ENCODE results near the gene JAML. TPM values are rescaled to one million over a fixed set of nuclear protein-coding genes. Genes with fewer than 3 reads are reported as not detected.
"Not testable (repeated sequence)": the region's sequence is repeated elsewhere in the genome, so short reads cannot be mapped to it uniquely, and the experiment has no call there.

Gene JAML
- total RNA-seq, 2 donors from 2014 or later = 1.4 to 8.5 TPM

- DNase-seq (ENCODE audit: low spot score) (no peak), ATAC-seq (no peak)
- Mint-ChIP-seq H3K4me1 (ENCODE audit: low read depth in 2 of 2) (no peaks in the 10 kb centered on the region), H3K4me3 (no peak overlapping the region), H3K27ac (no peak overlapping the region), H3K36me3 (no peaks in the 10 kb centered on the region), H3K9me3 (peaks cover 4% of the 10 kb centered on the region), H3K27me3 (peaks cover 18 to 30% of the 10 kb centered on the region in 2 donors)
Measured at GRCh38 chr11:118186346-118187107, 38.3 kb downstream of the JAML start.

DNA sequence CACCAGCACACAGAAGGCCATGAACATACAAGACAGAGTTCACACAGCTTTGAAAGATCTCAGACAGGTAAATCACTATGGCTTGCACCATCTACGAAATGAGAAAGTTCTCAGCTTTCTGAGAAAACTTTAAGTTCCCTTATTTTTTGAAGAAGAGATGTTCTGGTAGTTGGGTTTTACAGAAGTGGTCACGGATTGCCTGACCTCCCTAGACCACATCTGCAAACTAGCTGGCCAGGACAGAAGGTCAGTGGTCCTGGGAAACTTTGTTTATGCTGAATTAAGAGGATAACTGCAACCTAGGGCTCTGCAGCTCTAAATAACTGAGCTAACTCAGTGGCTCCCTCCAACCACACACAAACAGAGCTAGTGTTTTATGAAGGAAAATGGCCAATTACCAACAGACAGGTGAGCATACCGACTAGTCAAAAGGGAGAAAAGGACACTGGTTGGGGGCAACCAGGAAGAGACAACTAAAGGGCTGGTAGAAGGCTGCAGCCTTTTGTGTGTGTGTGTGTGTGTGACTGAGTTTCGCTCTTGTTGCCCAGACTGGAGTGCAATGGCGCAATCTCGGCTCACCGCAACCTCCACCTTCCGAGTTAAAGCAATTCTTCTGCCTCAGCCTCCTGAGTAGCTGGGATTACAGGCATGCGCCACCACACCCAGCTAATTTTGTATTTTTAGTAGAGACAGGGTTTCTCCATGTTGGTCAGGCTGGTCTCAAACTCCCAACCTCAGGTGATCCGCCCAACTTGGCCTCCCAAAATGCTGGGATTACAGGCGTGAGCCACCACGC, 39.8 kb downstream of the JAML start:
- H3K27ac Mint-ChIP-seq = no peak overlapping the region
- peaks cover 13 to 28% of the 10 kb centered on the region in 2 donors for H3K27me3 Mint-ChIP-seq
- no peak for ATAC-seq
- H3K36me3 Mint-ChIP-seq = no peaks in the 10 kb centered on the region
- H3K4me3 Mint-ChIP-seq = no peak overlapping the region
- H3K4me1 Mint-ChIP-seq (ENCODE audit: low read depth in 2 of 2) = no peaks in the 10 kb centered on the region
- DNase-seq (ENCODE audit: low spot score) = no peak
- no peaks in the 10 kb centered on the region for H3K9me3 Mint-ChIP-seq

DNA sequence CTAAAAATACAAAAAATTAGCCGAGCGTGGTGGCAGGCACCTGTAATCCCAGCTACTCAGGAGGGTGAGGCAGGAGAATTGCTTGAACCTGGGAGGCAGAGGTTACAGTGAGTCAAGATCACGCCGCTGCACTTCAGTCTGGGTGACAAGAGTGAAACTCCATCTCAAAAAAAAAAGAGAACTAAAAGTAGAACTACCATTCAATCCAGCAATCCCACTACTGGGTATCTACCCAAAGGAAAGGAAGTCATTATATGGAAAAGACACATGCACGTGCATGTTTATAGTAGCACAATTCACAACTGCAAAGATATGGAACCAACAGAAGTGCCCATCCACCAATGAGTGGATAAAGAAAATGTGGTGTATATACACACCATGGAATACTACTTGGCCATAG, 41.1 kb downstream of the JAML start:
- not testable (repeated sequence) for ATAC-seq; H3K36me3 Mint-ChIP-seq; H3K4me3 Mint-ChIP-seq; H3K9me3 Mint-ChIP-seq; H3K27ac Mint-ChIP-seq; H3K4me1 Mint-ChIP-seq (ENCODE audit: low read depth in 2 of 2); DNase-seq (ENCODE audit: low spot score)
- H3K27me3 Mint-ChIP-seq = peaks cover 18 to 21% of the 10 kb centered on the region in 2 donors

- Mint-ChIP-seq H3K4me3 (no peak overlapping the region), H3K4me1 (ENCODE audit: low read depth in 2 of 2) (no peaks in the 10 kb centered on the region), H3K27me3 (peaks cover 25 to 29% of the 10 kb centered on the region in 2 donors), H3K27ac (no peak overlapping the region), H3K36me3 (no peaks in the 10 kb centered on the region), H3K9me3 (no peaks in the 10 kb centered on the region)
- DNase-seq (ENCODE audit: low spot score) (no peak), ATAC-seq (no peak)
Measured at GRCh38 chr11:118180300-118180703, 44.5 kb downstream of the JAML start.

DNA sequence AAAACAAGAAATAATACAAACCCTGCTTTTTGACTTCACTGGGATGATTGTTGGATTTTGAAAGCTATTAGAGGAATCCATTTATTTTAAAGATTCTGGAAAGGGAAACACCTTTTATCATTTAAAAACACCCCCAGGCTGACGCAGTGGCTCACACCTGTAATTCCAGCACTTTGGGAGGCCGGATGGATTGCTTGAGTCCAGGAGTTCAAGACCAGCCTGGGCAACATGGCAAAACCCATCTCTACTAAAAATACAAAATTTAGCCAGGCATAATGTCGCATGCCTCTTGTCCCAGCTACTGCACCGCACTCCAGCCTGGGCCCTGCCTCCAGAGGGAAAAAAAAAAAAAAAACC, 48.1 kb downstream of the JAML start:
- Mint-ChIP-seq H3K4me1 (ENCODE audit: low read depth in 2 of 2) (no peaks in the 10 kb centered on the region), H3K27ac (no peak overlapping the region), H3K36me3 (no peaks in the 10 kb centered on the region), H3K9me3 (no peaks in the 10 kb centered on the region), H3K27me3 (peaks cover 17 to 22% of the 10 kb centered on the region in 2 donors), H3K4me3 (no peak overlapping the region)
- ATAC-seq (no peak), DNase-seq (ENCODE audit: low spot score) (no peak)

DNA sequence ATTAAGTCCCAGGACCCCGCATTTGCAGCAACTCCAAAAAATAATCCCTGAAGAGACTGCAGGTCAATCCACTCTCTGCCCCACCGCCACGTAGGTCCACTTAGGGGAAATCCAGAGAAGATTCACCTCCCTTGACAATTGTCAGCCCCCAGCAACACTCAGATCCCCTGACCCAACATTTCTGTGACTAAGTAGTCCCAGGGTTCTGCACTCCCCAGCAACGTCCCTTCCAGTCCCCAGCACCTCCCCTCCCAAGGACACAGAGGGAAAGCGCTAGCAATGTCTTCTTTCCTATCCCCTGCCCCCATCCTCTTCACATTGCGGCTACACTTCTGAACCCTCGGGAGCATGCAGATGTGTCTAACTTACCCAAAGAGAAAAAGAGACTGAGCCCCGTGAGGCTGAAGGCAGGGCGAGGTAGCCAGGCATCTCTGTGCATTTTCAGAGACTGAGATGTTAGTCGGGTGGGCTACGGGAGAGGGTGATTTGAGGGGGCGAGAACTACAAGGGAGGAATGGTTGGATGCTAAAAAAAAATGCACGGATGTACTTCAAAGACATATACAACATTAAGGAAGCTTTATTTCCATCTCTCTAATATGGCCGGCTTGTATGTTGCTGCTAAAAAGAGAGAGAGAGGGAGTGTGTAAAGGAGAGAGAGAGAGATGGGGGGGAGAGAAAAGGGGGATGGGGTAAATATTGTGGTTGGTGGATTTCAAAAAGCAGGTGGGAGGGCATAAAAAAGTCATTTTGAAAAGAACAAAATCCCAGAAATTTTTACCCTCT, 48.6 kb downstream of the JAML start, which contains the start of gene SCN2B:
SCN2B (minus strand) TSS at position 647 of the 785 bp plus-strand sequence; CDS start at position 439, 208 bp downstream.
- Mint-ChIP-seq H3K36me3 (no peaks in the 10 kb centered on the region), H3K27me3 (peaks cover 17 to 21% of the 10 kb centered on the region in 2 donors), H3K4me1 (ENCODE audit: low read depth in 2 of 2) (no peaks in the 10 kb centered on the region), H3K27ac (no peak within 1 kb of the TSS), H3K4me3 (no peak within 1 kb of the TSS), H3K9me3 (no peaks in the 10 kb centered on the region)
- DNase-seq (ENCODE audit: low spot score) = no peak
- ATAC-seq = no peak

- Mint-ChIP-seq H3K27me3 (peaks cover 19 to 21% of the 10 kb centered on the region in 2 donors), H3K27ac (no peak overlapping the region)
- no peak for ATAC-seq
Measured at GRCh38 chr11:118175031-118175992, 49.5 kb downstream of the JAML start.

GRCh38 chr11:118174006-118174567, 50.7 kb downstream of the JAML start:
- H3K9me3 Mint-ChIP-seq = no peaks in the 10 kb centered on the region
- DNase-seq (ENCODE audit: low spot score) (no peak), ATAC-seq (no peak)
- H3K4me3 Mint-ChIP-seq = no peak overlapping the region
- H3K36me3 Mint-ChIP-seq = no peaks in the 10 kb centered on the region
- no peak overlapping the region for H3K27ac Mint-ChIP-seq
- H3K4me1 Mint-ChIP-seq (ENCODE audit: low read depth in 2 of 2) = no peaks in the 10 kb centered on the region
- H3K27me3 Mint-ChIP-seq = peaks cover 15 to 20% of the 10 kb centered on the region in 2 donors

More at GRCh38 chr11:118175031-118175992, 49.5 kb downstream of the JAML start:
- no peaks in the 10 kb centered on the region for H3K36me3 Mint-ChIP-seq
- no peaks in the 10 kb centered on the region for H3K9me3 Mint-ChIP-seq
- no peak for DNase-seq (ENCODE audit: low spot score)
- no peaks in the 10 kb centered on the region for H3K4me1 Mint-ChIP-seq (ENCODE audit: low read depth in 2 of 2)
- H3K4me3 Mint-ChIP-seq = no peak overlapping the region

GRCh38 chr11:118172356-118172755, 52.5 kb downstream of the JAML start:
- ATAC-seq (no peak), DNase-seq (ENCODE audit: low spot score) (no peak)
- peaks cover 15 to 20% of the 10 kb centered on the region in 2 donors for H3K27me3 Mint-ChIP-seq
- no peaks in the 10 kb centered on the region for H3K36me3 Mint-ChIP-seq
- no peak overlapping the region for H3K4me3 Mint-ChIP-seq
- no peaks in the 10 kb centered on the region for H3K9me3 Mint-ChIP-seq
- no peaks in the 10 kb centered on the region for H3K4me1 Mint-ChIP-seq (ENCODE audit: low read depth in 2 of 2)
- no peak overlapping the region for H3K27ac Mint-ChIP-seq

DNA sequence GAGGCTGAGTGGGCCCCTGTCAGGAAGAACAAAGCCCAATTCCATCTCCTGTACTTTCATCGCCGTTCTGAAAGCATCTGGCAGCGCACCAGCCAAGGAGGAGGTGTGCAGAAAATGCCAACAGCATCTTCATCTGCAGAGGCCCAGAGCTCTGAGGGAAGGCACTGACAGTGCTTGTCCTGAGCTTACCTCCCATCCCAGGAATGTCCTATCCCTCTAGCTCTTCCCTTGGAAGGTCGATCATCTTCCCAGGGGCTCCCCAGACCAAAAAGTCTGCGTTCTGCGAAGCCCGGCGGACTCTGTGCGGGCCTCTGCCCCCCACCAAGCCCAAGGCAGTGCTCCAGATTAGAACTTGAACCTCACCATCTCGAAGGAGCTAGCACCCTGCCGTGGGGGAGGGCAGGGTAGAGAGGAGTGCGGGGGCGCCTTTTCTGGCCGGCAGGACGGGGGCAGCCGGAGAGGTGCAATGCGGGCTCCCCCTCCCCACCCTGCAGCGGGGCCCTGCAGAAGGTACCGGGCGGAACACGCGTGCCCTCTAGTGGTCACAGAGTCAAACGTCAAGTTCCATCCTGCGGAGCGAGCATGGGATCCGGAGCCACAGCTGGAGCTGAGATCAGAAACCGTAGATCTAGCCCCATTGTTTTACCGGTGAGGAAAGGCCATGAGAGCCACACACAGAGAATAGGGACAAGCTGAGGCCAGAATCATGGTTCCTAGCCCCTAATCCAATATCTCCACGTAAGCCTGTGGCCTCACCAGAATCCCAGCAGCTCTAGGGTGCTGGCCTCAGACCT, 53.3 kb downstream of the JAML start:
- Mint-ChIP-seq H3K27ac (no peak overlapping the region), H3K4me1 (ENCODE audit: low read depth in 2 of 2) (no peaks in the 10 kb centered on the region), H3K9me3 (no peaks in the 10 kb centered on the region), H3K4me3 (no peak overlapping the region), H3K27me3 (peaks cover 12 to 20% of the 10 kb centered on the region in 2 donors), H3K36me3 (no peaks in the 10 kb centered on the region)
- DNase-seq (ENCODE audit: low spot score) = peak; percentile 67
- peak; percentile 66 to 77 for ATAC-seq

DNA sequence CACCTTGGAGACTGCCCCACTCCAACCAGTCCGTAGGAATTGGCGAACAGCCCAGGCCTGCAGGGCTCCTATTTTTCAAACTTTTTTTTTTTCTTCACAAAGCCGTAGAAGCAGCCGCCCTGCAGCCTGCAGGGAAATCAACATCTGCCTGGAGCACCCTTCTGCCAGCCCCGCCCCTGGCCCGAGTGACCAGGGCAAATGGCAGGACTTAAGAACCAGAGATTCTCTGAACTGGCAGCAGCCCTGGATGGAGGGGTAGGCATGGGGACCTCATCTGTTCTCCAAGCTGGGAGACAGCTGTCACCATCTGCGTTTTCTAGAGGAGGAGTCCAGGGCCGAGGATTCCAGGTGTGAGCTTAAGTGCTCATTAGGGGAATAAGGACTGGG, 53.9 kb downstream of the JAML start:
- no peak for DNase-seq (ENCODE audit: low spot score)
- Mint-ChIP-seq H3K27ac (no peak overlapping the region), H3K36me3 (no peaks in the 10 kb centered on the region)

GRCh38 chr11:118170231-118170630, 54.6 kb downstream of the JAML start:
- ATAC-seq (no peak), DNase-seq (ENCODE audit: low spot score) (no peak)
- Mint-ChIP-seq H3K4me3 (no peak overlapping the region), H3K27me3 (peaks cover 0 to 9% of the 10 kb centered on the region in 2 donors), H3K4me1 (ENCODE audit: low read depth in 2 of 2) (no peaks in the 10 kb centered on the region), H3K27ac (no peak overlapping the region), H3K36me3 (no peaks in the 10 kb centered on the region), H3K9me3 (no peaks in the 10 kb centered on the region)

More for the DNA sequence above, 53.9 kb downstream of the JAML start:
- ATAC-seq = no peak
- Mint-ChIP-seq H3K4me1 (ENCODE audit: low read depth in 2 of 2) (no peaks in the 10 kb centered on the region), H3K9me3 (no peaks in the 10 kb centered on the region), H3K4me3 (no peak overlapping the region), H3K27me3 (peaks cover 6 to 14% of the 10 kb centered on the region in 2 donors)
